Thymus (tissue), 11 donors: ENCODE measurements around the gene COQ4. TPM values are rescaled to one million over a fixed set of nuclear protein-coding genes. Genes with fewer than 3 reads are reported as not detected.

Experiments
- DNase-seq, 9 donors: peaks; one replicate each; pipeline ENCODE4 v3.0.0-alpha.2; 2013; ENCODE audit warnings: low spot score in 9 of 9, low read depth in 6 of 9, missing footprints in 1 of 9
- H3K27ac ChIP-seq, 2 donors: one replicate each; pipeline ENCODE4 v1.5.1; 2013; ENCODE audit warnings: control low read depth in 1 of 2, low read depth in 1 of 2, low read length in 1 of 2, mild to moderate bottlenecking in 1 of 2, moderate library complexity in 1 of 2
- H3K27me3 ChIP-seq, 2 donors: one replicate each; pipeline ENCODE4 v1.5.1; 2013; ENCODE audit warnings: low read length in 1 of 2; ENCODE audit not compliant: control insufficient read depth in 2 of 2, insufficient read depth in 1 of 2
- H3K36me3 ChIP-seq, 2 donors: one replicate each; pipeline ENCODE4 v1.5.1; 2013; ENCODE audit warnings: low read length in 1 of 2, mild to moderate bottlenecking in 1 of 2, moderate library complexity in 1 of 2; ENCODE audit not compliant: control insufficient read depth in 2 of 2, insufficient read depth in 2 of 2
- H3K4me1 ChIP-seq, 2 donors: one replicate each; pipeline ENCODE4 v1.5.1; 2013; ENCODE audit warnings: low read length in 2 of 2; ENCODE audit not compliant: control insufficient read depth in 2 of 2, insufficient read depth in 2 of 2
- H3K4me3 ChIP-seq, 2 donors: one replicate each; pipeline ENCODE4 v1.5.1; 2013; ENCODE audit warnings: low read length in 2 of 2, control low read depth in 1 of 2, mild to moderate bottlenecking in 1 of 2
- H3K9me3 ChIP-seq, 2 donors: one replicate each; pipeline ENCODE4 v1.5.1; 2013; ENCODE audit warnings: low read length in 1 of 2, mild to moderate bottlenecking in 1 of 2; ENCODE audit not compliant: control insufficient read depth in 2 of 2, insufficient read depth in 1 of 2
- WGBS: extraction: QIAGEN DNeasy Blood & Tissue Kit; methylation state at CpG from one replicate; pipeline ENCODE4 v1.1.7; 2013; 5-methylcytosine and 5-hydroxymethylcytosine counted together
- polyA plus RNA-seq: library from polyadenylated mRNA; stranded (reverse); fragments of 200-250 nt; gene quantifications from one replicate; pipeline ENCODE4 v1.2.3, GENCODE V29; 2013
- total RNA-seq: library from RNA; stranded (reverse); fragments of 120-200 nt; gene quantifications from one replicate; pipeline ENCODE4 v1.2.4, GENCODE V29; 2013
- donor health status: healthy.

Gene COQ4
- total and polyA plus RNA-seq, 2 donors: 27.9 to 61.7 TPM

DNA sequence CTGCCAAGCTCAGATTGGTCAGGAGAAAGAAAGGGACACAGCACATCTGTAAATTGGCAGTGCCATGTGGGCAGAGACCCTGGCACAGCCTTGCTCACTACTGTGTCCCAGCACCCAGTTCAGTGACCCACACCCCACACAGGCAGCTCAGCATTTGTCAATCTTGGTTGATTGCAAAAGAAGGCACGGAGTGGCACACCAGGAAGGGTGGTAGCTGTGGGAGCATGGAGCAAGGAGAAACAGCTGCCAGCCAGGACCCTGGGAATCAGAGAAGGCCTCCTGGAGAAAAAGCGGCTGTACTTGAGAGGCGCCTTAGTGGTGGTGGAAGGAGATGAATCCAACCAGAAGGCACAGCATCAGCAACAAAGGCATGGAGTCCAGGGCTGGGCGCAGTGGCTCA, 21.2 kb downstream of the COQ4 start:
- no peaks in the 10 kb centered on the region for H3K9me3 ChIP-seq
- no peak for DNase-seq
- WGBS: over 99% methylated on average over 4 of the region's 4 CpGs
- H3K4me1 ChIP-seq: peaks cover 0 to 15% of the 10 kb centered on the region in 2 donors
- H3K36me3 ChIP-seq: peaks cover 41 to 42% of the 10 kb centered on the region in 2 donors
- H3K27me3 ChIP-seq: no peaks in the 10 kb centered on the region
- H3K4me3 ChIP-seq: no peak overlapping the region
- H3K27ac ChIP-seq: no peak overlapping the region

DNA sequence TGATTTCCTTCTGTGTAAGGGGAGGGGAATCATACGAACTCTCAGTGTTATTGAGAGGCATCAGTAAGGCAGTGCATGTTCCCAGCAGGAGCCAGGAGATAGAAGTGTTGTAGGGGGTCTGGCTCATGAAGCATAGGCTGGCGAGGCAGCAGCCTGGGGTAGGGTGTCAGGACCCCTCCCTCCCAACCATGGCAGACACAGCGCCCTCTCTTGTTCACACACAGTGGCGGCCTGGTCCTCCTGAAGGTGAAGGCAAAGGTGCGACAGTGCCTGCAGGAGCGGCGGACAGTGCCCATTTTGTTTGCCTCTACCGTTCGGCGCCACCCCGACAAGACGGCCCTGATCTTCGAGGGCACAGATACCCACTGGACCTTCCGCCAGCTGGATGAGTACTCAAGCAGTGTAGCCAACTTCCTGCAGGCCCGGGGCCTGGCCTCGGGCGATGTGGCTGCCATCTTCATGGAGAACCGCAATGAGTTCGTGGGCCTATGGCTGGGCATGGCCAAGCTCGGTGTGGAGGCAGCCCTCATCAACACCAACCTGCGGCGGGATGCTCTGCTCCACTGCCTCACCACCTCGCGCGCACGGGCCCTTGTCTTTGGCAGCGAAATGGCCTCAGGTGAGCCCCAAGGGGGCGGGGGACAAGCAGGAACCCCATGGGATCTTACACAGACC, 22.4 kb downstream of the COQ4 start:
- Histone ChIP-seq H3K36me3 (peaks cover 45 to 52% of the 10 kb centered on the region in 2 donors), H3K27ac (no peak overlapping the region), H3K27me3 (no peaks in the 10 kb centered on the region), H3K4me1 (peaks cover 0 to 10% of the 10 kb centered on the region in 2 donors), H3K4me3 (no peak overlapping the region), H3K9me3 (no peaks in the 10 kb centered on the region)
- WGBS: 98% methylated on average over 28 of the region's 28 CpGs
- no peak for DNase-seq

DNA sequence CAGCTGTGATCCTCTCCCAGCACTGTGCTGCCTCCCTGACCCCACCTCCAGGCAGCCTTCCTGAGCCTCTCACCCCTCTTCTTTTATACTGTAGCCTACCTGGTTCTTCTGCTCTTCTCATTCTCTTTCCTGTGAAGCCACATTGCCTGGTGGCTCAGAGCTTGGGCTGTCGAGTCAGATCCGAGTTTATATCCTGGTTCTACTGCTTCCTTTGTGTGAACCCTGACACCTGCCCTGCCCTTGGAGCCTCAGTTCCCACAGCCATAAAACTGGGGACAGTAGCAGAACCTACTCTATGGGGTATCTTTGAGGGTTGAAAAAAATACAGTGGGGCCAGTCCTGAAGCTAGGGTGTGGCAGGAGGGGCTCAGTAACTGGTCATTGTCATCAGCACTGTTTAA, 26.5 kb downstream of the COQ4 start:
- Histone ChIP-seq H3K27me3 (no peaks in the 10 kb centered on the region), H3K9me3 (no peaks in the 10 kb centered on the region), H3K4me3 (no peak overlapping the region), H3K4me1 (no peaks in the 10 kb centered on the region), H3K36me3 (peaks cover 44 to 59% of the 10 kb centered on the region in 2 donors), H3K27ac (no peak overlapping the region)
- 100% methylated on average over 2 of the region's 2 CpGs for WGBS
- no peak for DNase-seq

DNA sequence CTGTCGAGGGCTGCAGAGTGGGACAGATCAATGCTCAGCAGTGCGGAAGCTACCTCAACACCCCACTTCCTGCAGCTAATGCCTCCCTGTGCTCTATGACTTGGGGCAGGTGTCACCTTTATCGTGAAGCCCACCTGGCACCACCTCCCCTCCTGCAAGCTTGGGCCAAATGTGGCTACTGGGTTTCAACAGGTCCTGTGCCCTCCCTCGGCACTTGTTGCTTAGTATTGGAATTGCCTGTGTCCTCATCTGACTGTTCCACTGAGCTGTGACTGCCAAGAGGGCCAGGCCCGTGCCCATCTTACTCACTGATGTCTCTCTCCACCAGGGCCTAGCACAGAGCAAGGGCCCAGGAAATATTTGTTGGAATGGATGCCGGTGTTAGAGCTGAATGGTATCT, 27.1 kb downstream of the COQ4 start:
- Histone ChIP-seq H3K4me3 (no peak overlapping the region), H3K36me3 (peaks cover 38 to 60% of the 10 kb centered on the region in 2 donors), H3K4me1 (no peaks in the 10 kb centered on the region), H3K9me3 (no peaks in the 10 kb centered on the region), H3K27me3 (no peaks in the 10 kb centered on the region), H3K27ac (no peak overlapping the region)
- WGBS: 98% methylated on average over 6 of the region's 6 CpGs
- no peak for DNase-seq

DNA sequence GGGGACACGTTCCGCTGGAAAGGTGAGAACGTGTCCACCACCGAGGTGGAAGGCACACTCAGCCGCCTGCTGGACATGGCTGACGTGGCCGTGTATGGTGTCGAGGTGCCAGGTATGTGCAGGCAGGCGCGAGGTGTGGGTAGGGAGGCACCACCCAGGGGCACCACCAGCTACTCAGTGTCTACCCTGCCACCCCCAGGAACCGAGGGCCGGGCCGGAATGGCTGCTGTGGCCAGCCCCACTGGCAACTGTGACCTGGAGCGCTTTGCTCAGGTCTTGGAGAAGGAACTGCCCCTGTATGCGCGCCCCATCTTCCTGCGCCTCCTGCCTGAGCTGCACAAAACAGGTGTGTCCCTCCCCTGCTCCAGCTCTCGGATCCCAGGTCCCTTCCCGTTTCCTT, 32.8 kb downstream of the COQ4 start:
- Histone ChIP-seq H3K27me3 (no peaks in the 10 kb centered on the region), H3K27ac (no peak overlapping the region), H3K4me1 (no peaks in the 10 kb centered on the region), H3K9me3 (no peaks in the 10 kb centered on the region), H3K36me3 (peaks cover 23 to 42% of the 10 kb centered on the region in 2 donors), H3K4me3 (no peak overlapping the region)
- no peak for DNase-seq
- WGBS: 98% methylated on average over 19 of the region's 19 CpGs

DNA sequence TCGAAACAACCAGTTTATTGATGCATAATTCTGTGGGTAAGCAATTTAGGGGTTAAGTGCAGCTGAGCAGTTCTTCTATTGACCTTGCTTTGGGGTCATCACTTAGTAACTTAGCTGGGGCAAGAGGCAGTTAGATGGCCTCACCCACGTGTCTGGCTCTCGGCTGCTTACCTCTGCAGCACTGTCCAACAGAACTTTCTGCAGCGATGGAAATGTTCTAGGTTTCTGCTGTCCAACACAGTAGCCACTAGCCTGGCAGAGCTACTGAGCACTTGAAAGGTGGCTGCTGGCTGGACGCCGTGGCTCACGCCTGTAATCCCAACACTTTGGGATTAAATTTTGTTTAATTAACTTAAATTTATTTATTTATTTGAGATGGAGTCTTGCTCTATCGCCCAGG, 35.5 kb downstream of the COQ4 start:
- Histone ChIP-seq H3K9me3 (no peaks in the 10 kb centered on the region), H3K4me3 (no peak overlapping the region), H3K27me3 (no peaks in the 10 kb centered on the region), H3K4me1 (peaks cover 0 to 12% of the 10 kb centered on the region in 2 donors), H3K36me3 (peaks cover 19 to 32% of the 10 kb centered on the region in 2 donors), H3K27ac (no peak overlapping the region)
- no peak for DNase-seq
- 98% methylated on average over 8 of the region's 8 CpGs for WGBS

DNA sequence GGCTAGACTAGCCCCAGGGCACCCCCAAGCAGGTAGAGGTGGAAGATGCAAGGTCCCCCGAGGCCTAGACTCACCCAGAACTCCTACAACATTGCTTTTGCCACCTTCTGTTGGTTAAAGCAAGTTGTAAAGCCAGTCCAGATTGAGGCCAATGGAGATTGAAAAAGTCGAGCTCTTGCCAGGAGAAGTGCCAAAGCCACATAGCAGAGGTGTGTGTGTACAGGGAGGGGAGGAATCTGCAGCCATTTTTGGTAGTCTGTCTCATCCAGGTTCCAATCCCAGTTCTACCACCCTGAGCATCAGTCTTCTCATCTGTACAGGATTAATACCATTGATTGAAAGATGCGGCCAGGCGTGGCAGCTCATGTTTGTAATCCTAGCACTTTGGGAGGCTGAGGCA, 36.2 kb downstream of the COQ4 start:
- Histone ChIP-seq H3K9me3 (no peaks in the 10 kb centered on the region), H3K4me1 (peaks cover 0 to 12% of the 10 kb centered on the region in 2 donors), H3K27ac (no peak overlapping the region), H3K4me3 (no peak overlapping the region), H3K27me3 (no peaks in the 10 kb centered on the region), H3K36me3 (peaks cover 16 to 29% of the 10 kb centered on the region in 2 donors)
- no peak for DNase-seq
- WGBS: 95% methylated on average over 4 of the region's 4 CpGs

DNA sequence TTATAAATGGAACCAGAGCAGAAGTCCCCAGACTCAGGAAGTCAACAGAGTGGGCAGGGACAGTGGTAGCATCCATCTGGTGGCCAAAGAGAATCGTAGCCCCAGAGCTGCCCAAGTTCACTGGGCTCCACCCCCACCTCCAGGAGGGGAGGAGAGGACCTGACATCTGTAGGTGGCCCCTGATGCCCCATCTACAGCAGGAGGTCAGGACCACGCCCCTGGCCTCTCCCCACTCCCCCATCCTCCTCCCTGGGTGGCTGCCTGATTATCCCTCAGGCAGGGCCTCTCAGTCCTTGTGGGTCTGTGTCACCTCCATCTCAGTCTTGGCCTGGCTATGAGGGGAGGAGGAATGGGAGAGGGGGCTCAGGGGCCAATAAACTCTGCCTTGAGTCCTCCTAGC, 38.2 kb downstream of the COQ4 start:
- DNase-seq: no peak
- Histone ChIP-seq H3K27ac (no peak overlapping the region), H3K9me3 (no peaks in the 10 kb centered on the region), H3K36me3 (peaks cover 8 to 11% of the 10 kb centered on the region in 2 donors), H3K4me3 (no peak overlapping the region), H3K27me3 (no peaks in the 10 kb centered on the region), H3K4me1 (peaks cover 13 to 27% of the 10 kb centered on the region in 2 donors)
- 86% methylated on average over 2 of the region's 2 CpGs for WGBS

DNA sequence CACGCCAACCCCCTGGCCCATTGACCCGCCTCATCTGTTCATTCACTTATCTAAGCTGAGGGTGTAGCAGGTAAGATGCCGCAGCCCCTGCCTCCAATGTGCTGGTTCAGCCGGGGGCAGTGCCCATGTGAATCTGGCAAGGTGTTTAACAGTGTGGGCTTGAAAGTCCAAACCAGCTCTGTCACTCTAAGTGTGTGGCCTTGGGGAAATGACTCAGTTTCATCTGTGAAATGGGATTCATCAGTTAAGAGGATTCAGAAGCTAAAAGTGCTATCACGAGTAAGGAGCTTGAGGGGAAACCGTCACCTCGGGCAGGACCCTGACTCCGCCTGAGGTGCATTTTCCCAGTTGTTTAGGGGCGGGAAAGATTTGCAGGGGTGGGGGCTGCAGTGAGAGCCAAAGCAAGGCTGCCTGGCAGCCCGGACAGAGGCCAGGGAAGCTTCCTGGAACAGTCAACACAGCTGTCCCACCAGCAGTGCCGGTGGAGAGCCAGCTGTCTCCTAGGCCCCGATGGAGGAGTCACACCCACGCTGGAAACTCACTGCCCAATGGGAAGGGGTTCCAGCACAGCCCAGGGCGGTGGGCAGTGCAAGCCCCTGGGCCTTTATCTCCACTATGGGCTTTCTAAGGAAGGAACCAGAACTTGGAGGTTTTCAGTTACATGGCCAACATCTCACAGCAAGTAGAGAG, 38.8 kb downstream of the COQ4 start:
- Histone ChIP-seq H3K27me3 (no peaks in the 10 kb centered on the region), H3K4me3 (no peak overlapping the region), H3K36me3 (peaks cover 7 to 8% of the 10 kb centered on the region in 2 donors), H3K9me3 (no peaks in the 10 kb centered on the region), H3K27ac (no peak overlapping the region), H3K4me1 (peaks cover 13 to 27% of the 10 kb centered on the region in 2 donors)
- 78% methylated on average over 14 of the region's 14 CpGs for WGBS
- no peak for DNase-seq
